MM.1S (cell line): Measurements from ENCODE around the gene KLRG1.

Source experiments
- CTCF ChIP-seq: fragments of 300-600 bp; sonication (generic); IDR thresholded peaks from 2 replicates; pipeline ENCODE4 v1.5.1; 2016; ENCODE audit warnings: antibody characterized with exemption, low read length, mixed read lengths
- EZH2 ChIP-seq: fragments of 300-600 bp; sonication (generic); optimal IDR thresholded peaks from 2 replicates; pipeline ENCODE3; 2017; ENCODE audit warnings: low read depth, mild to moderate bottlenecking, antibody characterized with exemption, low read length, mixed read lengths
- EZH2phosphoT487 ChIP-seq: fragments of 300-600 bp; sonication (generic); IDR thresholded peaks from 2 replicates; pipeline ENCODE4 v1.6.1; 2018; ENCODE audit warnings: antibody characterized with exemption, low read length

GRCh38 chr12:8947737-8948136 lies 41.6 kb upstream of the KLRG1 start:
- no peak for TF ChIP-seq CTCF
- no peak for TF ChIP-seq EZH2
- no peak for TF ChIP-seq EZH2phosphoT487
